H1 (cell line): ENCODE results near the gene TRIM67. TPM values are rescaled to one million over a fixed set of nuclear protein-coding genes. Genes with fewer than 3 reads are reported as not detected.

ENCODE experiments used
- ATF2 ChIP-seq: IDR thresholded peaks from 2 replicates; pipeline ENCODE4 v1.6.1; 2012; ENCODE audit warnings: low read length, inconsistent platforms
- BACH1 ChIP-seq: IDR thresholded peaks from 2 replicates; pipeline ENCODE4 v1.6.1; 2012; ENCODE audit warnings: low read length, improper control_type of control experiment
- BCL11A ChIP-seq, 2 experiments: IDR thresholded peaks; one replicate each; pipeline ENCODE4 v1.6.1; 2011; ENCODE audit warnings: low read depth in 2 of 2, low read length in 2 of 2, mild to moderate bottlenecking in 2 of 2
- CBX8 ChIP-seq: fragments of 300-800, 300-1000 bp; sonication (generic); IDR thresholded peaks from 2 replicates; pipeline ENCODE4 v1.7.1; 2016; ENCODE audit warnings: low read depth, low read length, borderline replicate concordance
- CHD1 ChIP-seq: IDR thresholded peaks from 2 replicates; pipeline ENCODE4 v1.6.1; 2012; ENCODE audit warnings: low read depth, low read length, improper control_type of control experiment
- CTBP2 ChIP-seq: IDR thresholded peaks from 2 replicates; pipeline ENCODE4 v1.7.0; 2011; ENCODE audit warnings: borderline replicate concordance, mild to moderate bottlenecking, moderate library complexity, mixed read lengths, low read length; ENCODE audit not compliant: insufficient read depth, insufficient read length
- E2F6 ChIP-seq: IDR thresholded peaks from 2 replicates; pipeline ENCODE4 v1.6.1; 2012; ENCODE audit warnings: inconsistent platforms
- EP300 ChIP-seq, 2 experiments: IDR thresholded peaks; 1 replicate in 1 of 2; 2 replicates in 1 of 2; pipeline ENCODE4 v1.6.1; 2011 to 2012; ENCODE audit warnings: low read depth in 2 of 2, low read length in 2 of 2, mild to moderate bottlenecking in 2 of 2, borderline replicate concordance in 1 of 2, inconsistent platforms in 1 of 2, moderate library complexity in 1 of 2
- FOSL1 ChIP-seq: IDR thresholded peaks from 2 replicates; pipeline ENCODE4 v1.6.1; 2011; ENCODE audit warnings: mild to moderate bottlenecking, low read depth, low read length, moderate library complexity; ENCODE audit not compliant: insufficient read depth
- GTF2F1 ChIP-seq: IDR thresholded peaks from 2 replicates; pipeline ENCODE4 v1.6.1; 2012; ENCODE audit warnings: low read depth, low read length, improper control_type of control experiment, borderline replicate concordance
- KDM5A ChIP-seq: fragments of 200-600 bp; IDR thresholded peaks from 2 replicates; pipeline ENCODE4 v1.7.1; 2012; ENCODE audit warnings: mild to moderate bottlenecking, low read length, inconsistent platforms, mixed read lengths
- NRF1 ChIP-seq: IDR thresholded peaks from 2 replicates; pipeline ENCODE4 v1.6.1; 2011; ENCODE audit warnings: mild to moderate bottlenecking, low read depth, low read length, improper control_type of control experiment
- RFX5 ChIP-seq: IDR thresholded peaks from 2 replicates; pipeline ENCODE4 v1.6.1; 2011; ENCODE audit warnings: low read depth, low read length, improper control_type of control experiment, borderline replicate concordance
- RNF2 ChIP-seq: fragments of 200-900, 300-1000 bp; sonication (generic); IDR thresholded peaks from 2 replicates; pipeline ENCODE4 v1.7.1; 2016; ENCODE audit warnings: borderline replicate concordance, low read depth, mild to moderate bottlenecking, antibody characterized with exemption, low read length; ENCODE audit not compliant: poor library complexity, severe bottlenecking; ENCODE audit errors: missing control alignments
- RXRA ChIP-seq: IDR thresholded peaks from 2 replicates; pipeline ENCODE4 v1.6.1; 2011; ENCODE audit warnings: low read depth, mild to moderate bottlenecking, low read length, moderate library complexity; ENCODE audit not compliant: insufficient read depth
- SIRT6 ChIP-seq: IDR thresholded peaks from one replicate; pipeline ENCODE4 v1.7.1; 2012; ENCODE audit warnings: low read length, inconsistent platforms
- SRF ChIP-seq: IDR thresholded peaks from 2 replicates; pipeline ENCODE4 v1.6.1; 2011; ENCODE audit warnings: mild to moderate bottlenecking, low read depth, low read length, moderate library complexity
- TAF7 ChIP-seq: optimal IDR thresholded peaks from 2 replicates; pipeline ENCODE3; 2011; ENCODE audit warnings: low read depth, mild to moderate bottlenecking, inconsistent platforms, low read length, moderate library complexity, borderline replicate concordance
- TBP ChIP-seq: IDR thresholded peaks from 2 replicates; pipeline ENCODE4 v1.6.1; 2011; ENCODE audit warnings: low read depth, low read length, improper control_type of control experiment
- TCF12 ChIP-seq: IDR thresholded peaks from 2 replicates; pipeline ENCODE4 v1.6.1; 2011; ENCODE audit warnings: low read depth, mild to moderate bottlenecking, low read length
- YY1 ChIP-seq: IDR thresholded peaks from 2 replicates; pipeline ENCODE4 v1.6.1; 2011; ENCODE audit warnings: low read depth, mild to moderate bottlenecking, low read length
- polyA plus RNA-seq, 7 experiments: library from polyadenylated mRNA; depleted of rRNA in 3 of 7; stranded (reverse) in 5 of 7; unstranded in 2 of 7; fragments of >200 nt in 5 of 7; fragments of 200-250 nt in 2 of 7; gene quantifications; 1 replicate in 5 of 7; 2 replicates in 1 of 7; 4 replicates in 1 of 7; pipeline versions ENCODE4 v1.2.1 to v1.2.3, GENCODE V29; 2011 to 2013; ENCODE audit warnings: missing spikeins in 2 of 7, mixed read lengths in 2 of 7
- total RNA-seq: library from RNA; stranded (reverse); fragmentation: NEBNext Ultra II Directional; extraction: Animal tissue kit (Norgen Biotek cat#: 25700); gene quantifications from 2 replicates; pipeline ENCODE4 v1.2.1, GENCODE V29; 2021

The TRIM67 gene
- total and polyA plus RNA-seq, 2 of the 8 experiments (the other 6 are each of a cell fraction or from before 2014, with no cell fraction given): under 0.01 TPM; not detected in 1

GRCh38 chr1:231240883-231241735 is 79.3 kb downstream of the TRIM67 start, which contains the start of gene GNPAT (continued):
- TF ChIP-seq SIRT6 (no peak), CHD1 (no peak), RNF2 (no peak), GTF2F1 (no peak), BCL11A (IDR thresholded peaks at IDR 0.05; ENCODE audit: low read depth in 2 of 2, low read length in 2 of 2) (no peak), SRF (no peak), BACH1 (no peak), FOSL1 (no peak), EP300 (IDR thresholded peaks at IDR 0.05; ENCODE audit: borderline replicate concordance in 1 of 2, low read depth in 2 of 2, low read length in 2 of 2) (no peak), ATF2 (no peak), TAF7 (peak; percentile 62), TCF12 (no peak), YY1 (peak; percentile 93), KDM5A (0 out of 2 replicates have a peak, but pooled peaks have one; percentile 34), TBP (peak; percentile 88), CBX8 (no peak), RXRA (no peak), E2F6 (peak; percentile 77), RFX5 (no peak), NRF1 (peak; percentile 78), CTBP2 (no peak)
